Islet of Langerhans (tissue), 1 donor: ENCODE data around the gene SIGLEC10.

Experiments
- FAIRE-seq: peaks from one replicate; lab custom pipeline; 2011; peaks lifted over from hg19 to GRCh38; lab: Jason Lieb, UNC

Gene SIGLEC10

DNA sequence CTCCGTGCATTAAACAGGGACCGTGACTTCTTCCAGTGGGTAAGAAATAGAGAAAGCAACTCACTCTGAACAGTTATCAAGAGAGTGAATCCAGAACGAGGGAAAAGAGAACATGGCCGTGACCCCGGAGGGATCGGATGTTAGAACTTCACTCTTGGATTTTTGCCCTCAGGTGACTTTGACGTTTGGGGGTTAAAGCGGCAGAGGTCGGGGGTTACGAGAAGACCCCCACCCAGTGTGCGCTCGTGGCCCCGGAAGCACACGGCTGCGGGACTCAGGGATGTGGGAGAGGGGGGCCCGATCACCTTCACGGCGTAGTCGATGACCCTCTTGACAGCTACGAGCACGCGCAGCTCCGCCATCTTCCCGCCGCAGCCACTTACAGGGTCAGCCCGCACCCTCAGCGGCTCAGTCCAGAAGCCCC, 51.5 kb downstream of the SIGLEC10 start, which contains the start of gene ETFB:
Gene ETFB (minus strand): TSS at position 424 of the 424 bp plus-strand sequence. CDS start 62 bp downstream, at position 362.
- no peak for FAIRE-seq

DNA sequence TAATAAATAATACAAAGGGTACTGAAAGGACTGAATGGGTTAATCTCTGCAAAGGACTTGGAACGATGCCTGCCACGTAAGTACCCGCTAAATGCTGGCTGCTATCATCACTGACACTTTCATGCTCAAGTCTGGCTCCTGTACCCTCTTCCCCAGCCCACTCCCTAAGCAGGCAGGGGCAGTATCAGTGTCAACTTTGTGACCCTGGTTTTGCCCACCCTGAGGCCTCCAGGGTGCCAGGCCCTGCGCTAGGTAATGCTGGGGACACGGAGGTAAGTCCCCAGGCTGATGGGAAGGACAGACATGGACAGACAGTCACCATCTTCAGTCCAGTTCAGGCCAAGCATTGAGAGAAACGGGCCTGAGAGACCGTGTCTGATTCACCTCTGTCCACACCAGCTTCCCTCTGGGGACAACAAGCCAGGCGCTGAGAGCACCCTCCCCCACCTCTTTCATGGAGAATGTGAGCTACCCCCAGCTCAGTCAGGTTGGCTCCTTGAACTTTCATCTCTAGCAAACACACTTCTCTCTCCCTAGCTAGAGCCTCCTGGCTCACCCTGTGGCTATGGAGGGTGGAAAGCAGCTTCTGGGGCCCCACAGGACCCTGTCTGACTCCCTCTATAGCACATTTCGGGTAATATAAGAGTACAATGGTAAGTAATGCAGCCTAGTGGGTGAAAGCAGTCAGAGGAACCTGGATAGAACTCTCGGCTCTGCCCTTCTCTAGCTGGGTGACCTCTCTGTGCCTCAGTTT, 52.1 kb downstream of the SIGLEC10 start:
- FAIRE-seq = no peak

DNA sequence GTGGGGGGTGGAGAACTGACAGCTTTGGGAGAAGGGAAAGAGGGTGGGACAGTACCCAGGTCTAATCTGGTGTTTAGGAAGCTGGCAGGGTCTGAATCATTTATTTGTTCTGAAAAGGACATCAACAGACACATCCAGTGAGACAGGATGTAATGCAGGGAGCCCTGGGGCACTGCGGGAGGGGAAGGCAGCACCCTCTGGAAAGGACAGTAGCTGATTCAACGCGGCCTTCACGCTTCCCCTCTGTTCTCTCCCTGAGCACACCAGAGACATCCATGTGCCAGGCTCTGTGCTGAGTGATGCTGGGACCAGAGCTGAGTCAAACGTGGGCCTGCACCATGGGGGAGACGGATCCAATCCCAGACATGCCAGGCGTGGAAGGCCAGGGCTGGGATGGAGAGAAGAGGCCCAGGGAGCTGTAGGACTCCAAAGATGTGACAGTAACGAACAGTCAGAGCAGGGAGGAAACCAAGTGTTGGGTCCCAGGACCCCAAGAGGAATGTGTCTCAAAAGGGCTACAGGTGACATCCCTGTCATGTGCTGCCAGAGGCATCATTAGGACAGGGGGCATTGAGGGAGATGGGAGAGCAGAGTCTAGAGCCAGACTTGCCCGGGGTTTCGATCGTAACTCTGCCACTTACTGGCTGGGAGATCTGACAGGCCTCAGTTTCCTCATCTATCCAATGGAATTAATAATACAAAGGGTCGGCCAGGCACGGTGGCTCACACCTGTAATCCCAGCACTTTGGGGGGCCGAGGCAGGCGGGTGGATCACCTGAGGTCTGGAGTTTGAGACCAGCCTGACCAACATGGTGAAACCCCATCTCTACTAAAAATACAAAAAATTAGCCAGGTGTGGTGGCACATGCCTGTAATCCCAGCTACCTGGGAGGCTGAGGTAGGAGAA, 53.0 kb downstream of the SIGLEC10 start:
- no peak for FAIRE-seq

DNA sequence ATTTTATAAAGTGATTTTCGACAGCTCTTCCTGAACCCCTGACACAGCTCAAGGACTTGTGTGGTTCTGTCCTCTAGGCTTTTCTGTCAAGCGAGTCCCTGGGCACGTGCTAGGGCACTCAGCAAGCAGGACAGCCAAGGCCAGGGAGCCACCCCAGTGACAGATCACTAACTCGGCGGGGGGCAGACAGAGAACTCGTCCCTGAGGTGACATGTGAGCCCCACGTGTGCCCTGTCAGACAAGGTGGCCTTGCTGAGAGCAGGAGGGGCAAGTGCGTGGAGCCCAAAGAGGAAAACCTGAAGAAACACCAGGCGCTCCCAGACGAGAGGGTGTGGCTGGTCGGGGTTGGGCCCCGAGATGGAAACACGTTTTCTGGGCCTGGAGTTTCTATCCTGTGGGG, 56.2 kb downstream of the SIGLEC10 start:
- FAIRE-seq = no peak
